ENCODE results near the gene CRTAC1.

The CRTAC1 gene

GRCh38 chr10:97827702-97828291 is 202.6 kb downstream of the CRTAC1 start:
- Mint-ChIP-seq H3K27ac (no peak overlapping the region), H3K36me3 (ENCODE audit: low read depth) (no peaks in the 10 kb centered on the region), H3K4me1 (ENCODE audit: low read depth) (peaks cover 18% of the 10 kb centered on the region), H3K9me3 (no peaks in the 10 kb centered on the region), H3K27me3 (no peaks in the 10 kb centered on the region), H3K4me3 (no peak overlapping the region)

- Mint-ChIP-seq H3K36me3 (ENCODE audit: low read depth) (no peaks in the 10 kb centered on the region), H3K4me1 (ENCODE audit: low read depth) (peaks cover 18% of the 10 kb centered on the region), H3K4me3 (no peak overlapping the region), H3K9me3 (no peaks in the 10 kb centered on the region), H3K27me3 (no peaks in the 10 kb centered on the region), H3K27ac (no peak overlapping the region)
Observed at GRCh38 chr10:97826892-97827291, 203.5 kb downstream of the CRTAC1 start.

- Mint-ChIP-seq H3K9me3 (no peaks in the 10 kb centered on the region), H3K27ac (no peak overlapping the region), H3K27me3 (no peaks in the 10 kb centered on the region), H3K4me3 (no peak overlapping the region), H3K36me3 (ENCODE audit: low read depth) (no peaks in the 10 kb centered on the region), H3K4me1 (ENCODE audit: low read depth) (peaks cover 17% of the 10 kb centered on the region)
Observed at GRCh38 chr10:97825020-97825760, 205.2 kb downstream of the CRTAC1 start.

- Mint-ChIP-seq H3K36me3 (ENCODE audit: low read depth) (no peaks in the 10 kb centered on the region), H3K4me3 (no peak overlapping the region), H3K27ac (no peak overlapping the region), H3K27me3 (no peaks in the 10 kb centered on the region), H3K4me1 (ENCODE audit: low read depth) (peaks cover 6% of the 10 kb centered on the region), H3K9me3 (no peaks in the 10 kb centered on the region)
Observed at GRCh38 chr10:97823734-97824133, 206.7 kb downstream of the CRTAC1 start.

DNA sequence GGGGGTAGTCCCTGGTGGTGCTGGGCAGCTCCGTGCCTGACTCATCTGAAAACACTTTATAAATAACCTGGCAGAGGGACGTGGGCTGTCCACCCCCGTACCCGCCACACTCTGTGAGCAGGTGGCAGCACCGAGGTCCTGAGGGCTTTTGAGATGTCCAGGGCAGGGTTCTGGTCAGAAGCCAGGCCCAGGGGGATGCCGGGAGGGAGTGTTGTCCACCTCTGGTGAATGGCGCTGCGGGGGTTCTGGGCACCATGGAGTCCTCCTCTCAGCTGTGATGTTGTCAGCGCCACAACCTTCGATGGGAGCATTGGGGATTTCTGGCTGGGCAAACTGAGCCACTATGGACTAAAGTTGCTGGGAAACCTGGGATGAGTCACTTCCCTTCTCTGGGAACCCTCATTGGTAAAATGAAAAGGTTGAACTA is 208.1 kb downstream of the CRTAC1 start:
- H3K9me3 Mint-ChIP-seq: no peaks in the 10 kb centered on the region
- no peak overlapping the region for H3K4me3 Mint-ChIP-seq
- H3K27ac Mint-ChIP-seq: no peak overlapping the region
- no peaks in the 10 kb centered on the region for H3K36me3 Mint-ChIP-seq (ENCODE audit: low read depth)
- H3K4me1 Mint-ChIP-seq (ENCODE audit: low read depth): no peaks in the 10 kb centered on the region
- no peaks in the 10 kb centered on the region for H3K27me3 Mint-ChIP-seq

- Mint-ChIP-seq H3K9me3 (no peaks in the 10 kb centered on the region), H3K36me3 (ENCODE audit: low read depth) (no peaks in the 10 kb centered on the region), H3K4me1 (ENCODE audit: low read depth) (no peaks in the 10 kb centered on the region), H3K27me3 (no peaks in the 10 kb centered on the region), H3K27ac (no peak overlapping the region), H3K4me3 (no peak overlapping the region)
Observed at GRCh38 chr10:97821308-97822038, 208.9 kb downstream of the CRTAC1 start.

- no peaks in the 10 kb centered on the region for H3K36me3 Mint-ChIP-seq (ENCODE audit: low read depth)
- H3K4me3 Mint-ChIP-seq: no peak overlapping the region
- no peaks in the 10 kb centered on the region for H3K9me3 Mint-ChIP-seq
- no peaks in the 10 kb centered on the region for H3K27me3 Mint-ChIP-seq
- H3K27ac Mint-ChIP-seq: no peak overlapping the region
- no peaks in the 10 kb centered on the region for H3K4me1 Mint-ChIP-seq (ENCODE audit: low read depth)
Observed at GRCh38 chr10:97820096-97820704, 210.2 kb downstream of the CRTAC1 start.

DNA sequence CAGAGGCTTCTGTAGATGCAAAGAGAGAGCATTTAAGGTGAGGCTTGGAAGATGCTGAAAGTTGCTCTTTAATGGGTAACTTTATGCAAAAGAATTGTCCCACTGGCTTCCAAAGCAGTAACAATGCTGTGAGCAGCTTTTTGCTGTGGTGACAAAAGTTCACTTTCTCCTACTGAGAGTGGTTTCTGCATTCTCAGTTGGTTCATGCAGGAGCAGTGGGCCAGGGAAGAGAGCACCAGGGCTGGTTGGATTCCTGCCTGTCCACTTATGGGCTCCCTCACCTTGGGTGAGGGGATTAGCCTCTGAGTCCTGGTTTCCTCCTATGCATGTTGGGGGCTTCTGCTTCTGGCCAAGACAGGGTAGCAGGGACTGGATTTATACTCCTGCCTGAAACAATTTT is 211.8 kb downstream of the CRTAC1 start:
- Mint-ChIP-seq H3K9me3 (no peaks in the 10 kb centered on the region), H3K36me3 (ENCODE audit: low read depth) (no peaks in the 10 kb centered on the region), H3K27me3 (no peaks in the 10 kb centered on the region), H3K4me3 (no peak overlapping the region), H3K4me1 (ENCODE audit: low read depth) (no peaks in the 10 kb centered on the region), H3K27ac (no peak overlapping the region)

DNA sequence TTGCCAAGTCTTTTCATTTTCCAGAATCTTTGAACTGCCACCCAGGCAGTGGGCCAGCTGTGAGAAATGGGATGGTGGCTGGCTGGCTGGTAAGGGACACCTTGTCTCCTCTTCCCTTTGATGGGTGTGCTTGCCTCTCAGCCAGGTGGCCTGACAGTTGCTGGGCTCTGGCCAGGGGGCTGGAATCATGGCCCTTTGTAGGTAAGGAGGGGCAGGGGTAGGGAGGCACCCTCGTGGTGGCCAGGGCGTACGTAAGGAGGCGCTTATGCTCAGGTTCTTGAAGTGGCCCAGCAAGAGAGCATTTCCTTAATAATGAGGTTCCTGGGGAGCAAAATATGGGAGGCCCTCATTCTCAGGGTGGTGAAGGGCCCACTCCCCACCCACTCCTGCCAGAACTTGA is 213.8 kb downstream of the CRTAC1 start:
- Mint-ChIP-seq H3K9me3 (no peaks in the 10 kb centered on the region), H3K4me3 (no peak overlapping the region), H3K27ac (no peak overlapping the region), H3K4me1 (ENCODE audit: low read depth) (no peaks in the 10 kb centered on the region), H3K27me3 (peaks cover 3% of the 10 kb centered on the region), H3K36me3 (ENCODE audit: low read depth) (no peaks in the 10 kb centered on the region)

Data from stimulated activated naive CD8-positive, alpha-beta T cell treated with anti-CD3 and anti-CD28 coated beads, Interleukin-15, Interleukin-2, amounts not matched to agents 100 ng/mL and 50 ng/mL, for 24 hours (primary cell).